Hepatocyte (in vitro differentiated cells): Measurements from ENCODE around the gene CDC42BPA. TPM values are rescaled to one million over a fixed set of nuclear protein-coding genes. Genes with fewer than 3 reads are reported as not detected.

ENCODE experiments used
- DNase-seq: peaks from one replicate; pipeline ENCODE4 v3.0.0-alpha.2; 2016; ENCODE audit warnings: low spot score
- H2AFZ ChIP-seq: fragments of 200-600 bp; sonication (generic); 2 replicates; pipeline ENCODE4 v1.6.0; 2016; ENCODE audit warnings: antibody characterized with exemption, mild to moderate bottlenecking
- H3K27ac ChIP-seq: fragments of 200-600 bp; sonication (generic); 2 replicates; pipeline ENCODE4 v1.5.1; 2016; ENCODE audit warnings: mild to moderate bottlenecking
- H3K27me3 ChIP-seq: fragments of 200-600 bp; sonication (generic); 2 replicates; pipeline ENCODE4 v1.6.1; 2016
- H3K36me3 ChIP-seq: fragments of 200-600 bp; sonication (generic); replicated peaks from 2 replicates; pipeline ENCODE4 v1.5.1; 2016; ENCODE audit warnings: low read depth; ENCODE audit not compliant: insufficient read depth
- H3K4me1 ChIP-seq: fragments of 200-600 bp; sonication (generic); 2 replicates; pipeline ENCODE4 v1.5.1; 2016; ENCODE audit warnings: mild to moderate bottlenecking, moderate library complexity; ENCODE audit not compliant: insufficient read depth
- H3K4me2 ChIP-seq: fragments of 200-600 bp; sonication (generic); 2 replicates; pipeline ENCODE4 v1.6.0; 2016
- H3K4me3 ChIP-seq: fragments of 200-600 bp; sonication (generic); 2 replicates; pipeline ENCODE4 v1.5.1; 2016; ENCODE audit warnings: mild to moderate bottlenecking
- H3K79me2 ChIP-seq: fragments of 200-600 bp; sonication (generic); 2 replicates; pipeline ENCODE4 v1.6.0; 2017; ENCODE audit warnings: mild to moderate bottlenecking
- H3K9me2 ChIP-seq: fragments of 200-600 bp; sonication (generic); replicated peaks from 2 replicates; pipeline ENCODE4 v1.6.0; 2017; ENCODE audit warnings: mild to moderate bottlenecking; ENCODE audit not compliant: insufficient read depth
- H3K9me3 ChIP-seq: fragments of 200-600 bp; sonication (generic); 2 replicates; pipeline ENCODE4 v1.5.1; 2016; ENCODE audit warnings: low read depth, mild to moderate bottlenecking
- H4K20me1 ChIP-seq: fragments of 200-600 bp; sonication (generic); 2 replicates; pipeline ENCODE4 v1.6.0; 2016; ENCODE audit warnings: mild to moderate bottlenecking; ENCODE audit not compliant: insufficient read depth, poor library complexity, severe bottlenecking
- EZH2 ChIP-seq: fragments of 200-600 bp; sonication (generic); IDR thresholded peaks from 2 replicates; pipeline ENCODE4 v1.6.1; 2016; ENCODE audit warnings: antibody characterized with exemption, mild to moderate bottlenecking, borderline replicate concordance
- EZH2phosphoT487 ChIP-seq: fragments of 200-600 bp; sonication (generic); IDR thresholded peaks from one replicate; pipeline ENCODE4 v1.6.1; 2018; ENCODE audit warnings: antibody characterized with exemption, mild to moderate bottlenecking, low read depth, moderate library complexity; ENCODE audit not compliant: unreplicated experiment, severe bottlenecking
- WGBS: methylation state at CpG from one replicate; pipeline ENCODE4 v1.1.6; 2016; ENCODE audit warnings: low lambda C conversion rate; ENCODE audit errors: missing lambda C conversion rate; 5-methylcytosine and 5-hydroxymethylcytosine counted together
- polyA plus RNA-seq: library from polyadenylated mRNA; unstranded; fragments of >200 nt; fragmentation: Nextera tagmentation; extraction: Ambion mirVana; gene quantifications from 2 replicates; pipeline ENCODE4 v1.2.1, GENCODE V29; 2016
- total RNA-seq: library from RNA; depleted of rRNA; stranded (reverse); fragments of >200 nt; gene quantifications from 2 replicates; pipeline ENCODE4 v1.2.3, GENCODE V29; 2014
- TF ChIP-seq, protein P1 (sequence below): fragments of 200-600 bp; sonication (generic); IDR thresholded peaks from 2 replicates; pipeline ENCODE4 v1.5.1; 2016; ENCODE audit warnings: antibody characterized with exemption, mild to moderate bottlenecking; ENCODE audit not compliant: poor library complexity

Gene CDC42BPA
- total and polyA plus RNA-seq, 2 experiments from 2014 or later: 24.5 to 40.9 TPM

DNA sequence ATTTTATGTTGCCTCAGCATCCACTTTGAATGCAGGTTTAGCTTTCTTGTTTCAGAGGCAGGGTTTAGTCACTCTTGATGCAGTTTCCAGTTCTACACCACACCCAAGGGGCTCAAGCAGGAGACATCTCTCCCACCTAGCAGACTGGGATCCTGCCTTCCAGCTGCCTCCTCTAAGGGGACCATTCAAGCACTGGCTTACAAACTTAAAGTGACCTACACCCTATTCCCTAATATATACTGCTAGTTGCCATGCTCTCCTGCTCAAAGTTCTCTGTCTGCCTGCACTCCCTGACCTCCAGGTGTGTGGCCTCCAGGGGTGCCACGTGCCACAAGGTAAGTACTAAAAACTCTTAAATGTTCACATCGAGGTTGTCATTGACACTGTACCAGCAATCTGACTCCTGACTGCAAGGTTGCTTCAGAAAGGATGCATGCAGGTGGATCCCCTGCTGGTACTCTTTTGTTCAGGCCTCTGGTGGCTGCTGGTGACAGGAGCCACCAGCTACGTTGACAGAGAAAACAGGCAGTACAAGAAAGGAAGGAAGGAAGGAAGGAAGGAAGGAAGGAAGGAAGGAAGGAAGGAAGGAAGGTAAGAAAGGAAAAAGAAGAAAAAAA is 192.3 kb downstream of the CDC42BPA start:
- no peaks in the 10 kb centered on the region for H3K36me3 ChIP-seq
- no peak overlapping the region for H3K4me3 ChIP-seq
- WGBS: 88% methylated on average over 3 of the region's 3 CpGs
- no peak overlapping the region for H3K27ac ChIP-seq
- H3K4me2 ChIP-seq: no peak overlapping the region
- DNase-seq: no peak
- no peaks in the 10 kb centered on the region for H3K4me1 ChIP-seq
- no peaks in the 10 kb centered on the region for H3K9me2 ChIP-seq
- no peaks in the 10 kb centered on the region for H3K27me3 ChIP-seq
- H3K79me2 ChIP-seq: no peaks in the 10 kb centered on the region
- no peak overlapping the region for H2AFZ ChIP-seq
- TF ChIP-seq EZH2 (no peak), EZH2phosphoT487 (no peak)
- TF ChIP-seq, protein P1, sequence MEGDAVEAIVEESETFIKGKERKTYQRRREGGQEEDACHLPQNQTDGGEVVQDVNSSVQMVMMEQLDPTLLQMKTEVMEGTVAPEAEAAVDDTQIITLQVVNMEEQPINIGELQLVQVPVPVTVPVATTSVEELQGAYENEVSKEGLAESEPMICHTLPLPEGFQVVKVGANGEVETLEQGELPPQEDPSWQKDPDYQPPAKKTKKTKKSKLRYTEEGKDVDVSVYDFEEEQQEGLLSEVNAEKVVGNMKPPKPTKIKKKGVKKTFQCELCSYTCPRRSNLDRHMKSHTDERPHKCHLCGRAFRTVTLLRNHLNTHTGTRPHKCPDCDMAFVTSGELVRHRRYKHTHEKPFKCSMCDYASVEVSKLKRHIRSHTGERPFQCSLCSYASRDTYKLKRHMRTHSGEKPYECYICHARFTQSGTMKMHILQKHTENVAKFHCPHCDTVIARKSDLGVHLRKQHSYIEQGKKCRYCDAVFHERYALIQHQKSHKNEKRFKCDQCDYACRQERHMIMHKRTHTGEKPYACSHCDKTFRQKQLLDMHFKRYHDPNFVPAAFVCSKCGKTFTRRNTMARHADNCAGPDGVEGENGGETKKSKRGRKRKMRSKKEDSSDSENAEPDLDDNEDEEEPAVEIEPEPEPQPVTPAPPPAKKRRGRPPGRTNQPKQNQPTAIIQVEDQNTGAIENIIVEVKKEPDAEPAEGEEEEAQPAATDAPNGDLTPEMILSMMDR: no peak
- H4K20me1 ChIP-seq: no peaks in the 10 kb centered on the region
- no peaks in the 10 kb centered on the region for H3K9me3 ChIP-seq

DNA sequence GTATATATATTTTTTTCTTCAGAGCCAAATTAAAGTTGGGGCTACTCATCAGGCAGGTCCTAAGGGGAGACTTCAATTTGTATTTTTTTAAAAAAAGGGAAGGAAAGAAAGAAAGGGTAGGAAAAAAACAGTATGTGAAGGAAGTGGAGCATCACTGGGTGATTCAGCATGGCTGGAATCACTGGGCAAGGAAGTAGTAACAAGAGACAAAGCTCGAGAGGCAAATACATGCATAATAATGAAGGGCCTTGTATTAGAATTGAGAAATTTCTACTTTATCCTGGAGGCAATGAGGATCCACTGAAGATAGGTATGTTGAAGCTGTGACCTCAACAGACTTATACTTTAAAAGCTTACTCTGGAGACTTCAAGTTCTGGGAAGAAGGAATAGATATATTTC is 193.8 kb downstream of the CDC42BPA start:
- TF ChIP-seq, protein P1: no peak
- TF ChIP-seq EZH2 (no peak), EZH2phosphoT487 (no peak)
- Histone ChIP-seq H3K27me3 (no peaks in the 10 kb centered on the region), H3K4me3 (no peak overlapping the region), H2AFZ (no peak overlapping the region), H3K27ac (no peak overlapping the region), H3K9me2 (no peaks in the 10 kb centered on the region), H3K9me3 (no peaks in the 10 kb centered on the region), H3K4me2 (no peak overlapping the region), H3K4me1 (no peaks in the 10 kb centered on the region), H3K79me2 (no peaks in the 10 kb centered on the region), H4K20me1 (no peaks in the 10 kb centered on the region), H3K36me3 (no peaks in the 10 kb centered on the region)
- no peak for DNase-seq
- WGBS: 93% methylated on average over 1 of the region's 1 CpG

DNA sequence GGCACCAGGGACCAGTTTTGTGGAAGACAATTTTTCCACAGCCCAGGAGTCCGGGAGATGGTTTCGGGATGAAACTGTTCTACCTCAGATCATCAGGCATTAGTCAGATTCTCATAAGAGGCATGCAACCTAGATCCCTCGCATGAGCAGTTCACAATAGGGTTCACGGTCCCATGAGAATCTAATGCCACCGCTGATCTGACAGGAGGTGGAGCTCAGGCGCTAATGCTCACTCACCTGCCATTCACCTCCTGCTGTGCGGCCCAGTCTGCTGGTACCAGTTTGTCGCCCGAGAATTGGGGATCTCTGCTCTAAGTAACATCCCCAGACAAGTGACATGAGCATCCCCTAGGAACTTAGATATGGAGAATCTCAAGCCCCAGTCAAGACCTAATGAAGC is 197.5 kb downstream of the CDC42BPA start:
- no peaks in the 10 kb centered on the region for H3K4me1 ChIP-seq
- H4K20me1 ChIP-seq: no peaks in the 10 kb centered on the region
- no peak overlapping the region for H2AFZ ChIP-seq
- no peaks in the 10 kb centered on the region for H3K27me3 ChIP-seq
- no peak overlapping the region for H3K27ac ChIP-seq
- DNase-seq: no peak
- H3K9me2 ChIP-seq: no peaks in the 10 kb centered on the region
- H3K79me2 ChIP-seq: no peaks in the 10 kb centered on the region
- H3K9me3 ChIP-seq: no peaks in the 10 kb centered on the region
- H3K4me3 ChIP-seq: no peak overlapping the region
- H3K36me3 ChIP-seq: no peaks in the 10 kb centered on the region
- no peak overlapping the region for H3K4me2 ChIP-seq
- WGBS: 89% methylated on average over 9 of the region's 9 CpGs
- no peak for TF ChIP-seq EZH2
- TF ChIP-seq EZH2phosphoT487: no peak
- TF ChIP-seq, protein P1: no peak
